GM18868 (cell line): ENCODE measurements around the gene KATNIP.
"Not testable (repeated sequence)": the region's sequence is repeated elsewhere in the genome, so short reads cannot be mapped to it uniquely, and the experiment has no call there.

Experiments
- ATAC-seq: cut with Tn5 transposase; IDR thresholded peaks from one replicate; pipeline ENCODE4 v1.9.1; 2021; ENCODE audit warnings: mild to moderate bottlenecking, moderate library complexity; ENCODE audit not compliant: unreplicated experiment

KATNIP gene

GRCh38 chr16:27534256-27534655, 15.7 kb upstream of the KATNIP start:
- no peak for ATAC-seq

DNA sequence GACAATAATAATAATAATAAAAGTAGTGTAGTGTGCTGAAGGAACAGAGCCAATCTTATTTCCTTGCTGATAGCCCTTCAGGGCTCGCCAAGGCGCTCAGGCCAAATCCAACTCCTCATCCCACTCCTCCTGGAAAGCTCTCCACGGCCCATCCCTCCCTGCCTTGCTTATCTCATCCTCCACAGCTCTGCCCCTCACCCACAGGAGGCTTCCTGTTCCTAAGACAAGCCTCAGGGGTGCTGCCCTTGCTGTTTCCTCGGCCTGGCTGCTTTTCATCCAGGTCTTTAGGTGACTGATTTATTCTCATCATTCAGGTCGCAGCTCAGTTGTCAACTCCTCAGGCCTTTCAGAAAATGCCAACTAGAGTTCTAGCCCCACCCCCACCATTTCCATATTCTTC, 11.4 kb upstream of the KATNIP start:
- no peak for ATAC-seq

- no peak for ATAC-seq
Observed at GRCh38 chr16:27539120-27539519, 10.8 kb upstream of the KATNIP start.

DNA sequence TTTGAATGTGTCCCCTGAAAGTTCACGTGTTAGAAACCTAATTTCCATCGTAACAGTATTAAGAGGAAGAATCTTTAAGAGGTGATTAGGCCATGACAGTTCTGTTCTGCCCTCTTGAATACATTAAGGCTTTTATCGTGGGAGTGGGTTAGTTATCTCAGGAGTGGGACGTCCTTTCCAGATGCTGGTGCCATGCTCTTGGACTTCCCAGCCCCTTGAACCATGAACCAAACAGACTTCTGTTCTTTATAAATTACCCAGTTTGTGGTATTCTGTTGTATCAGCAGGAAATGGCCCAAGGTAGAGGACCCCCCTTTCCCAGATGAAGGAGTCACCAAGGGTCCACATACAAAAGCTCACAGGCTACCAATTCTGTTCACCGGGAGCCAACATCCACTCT, 10.3 kb upstream of the KATNIP start:
- no peak for ATAC-seq

- ATAC-seq, result no peak
Observed at GRCh38 chr16:27543801-27544200, 6.1 kb upstream of the KATNIP start.

DNA sequence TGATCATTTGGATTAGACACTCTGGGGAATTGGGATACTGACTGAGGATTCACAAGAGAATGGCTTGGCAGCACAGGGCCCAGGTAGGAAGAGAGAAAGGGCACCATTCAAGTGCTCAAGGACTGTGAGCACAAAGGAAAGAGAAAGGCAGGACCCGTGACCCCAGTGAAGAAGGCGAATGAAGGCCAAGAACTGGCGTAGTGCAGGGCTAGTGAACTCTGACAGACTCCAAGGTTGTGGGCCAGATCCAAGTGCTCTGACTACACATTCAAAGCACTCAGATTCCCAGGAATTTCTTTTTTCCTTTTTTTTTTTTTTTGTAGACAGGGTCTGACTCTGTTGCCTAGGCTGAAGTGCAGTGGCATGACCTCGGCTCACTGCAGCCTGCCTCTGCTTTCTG, 5.3 kb upstream of the KATNIP start:
- ATAC-seq, result no peak

- ATAC-seq, result no peak
Observed at GRCh38 chr16:27547134-27547533, 2.8 kb upstream of the KATNIP start.

GRCh38 chr16:27547851-27548250, 2.1 kb upstream of the KATNIP start:
- no peak for ATAC-seq

DNA sequence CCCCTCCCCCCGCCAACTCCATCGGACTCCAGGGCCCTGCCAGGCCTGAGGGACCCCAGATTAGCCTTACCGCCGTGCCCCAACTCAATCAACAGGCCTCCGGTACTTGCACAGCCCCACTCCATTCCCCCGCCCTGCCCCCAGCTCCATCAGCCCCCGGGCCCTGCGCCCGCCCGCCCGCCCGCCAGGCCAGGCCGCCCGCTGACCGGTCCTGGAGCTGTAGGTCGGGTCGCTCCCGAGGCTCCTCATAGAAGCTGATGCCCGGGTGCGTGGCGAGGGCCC, 539 bp upstream of the KATNIP start:
- ATAC-seq, result peak; percentile 24

DNA sequence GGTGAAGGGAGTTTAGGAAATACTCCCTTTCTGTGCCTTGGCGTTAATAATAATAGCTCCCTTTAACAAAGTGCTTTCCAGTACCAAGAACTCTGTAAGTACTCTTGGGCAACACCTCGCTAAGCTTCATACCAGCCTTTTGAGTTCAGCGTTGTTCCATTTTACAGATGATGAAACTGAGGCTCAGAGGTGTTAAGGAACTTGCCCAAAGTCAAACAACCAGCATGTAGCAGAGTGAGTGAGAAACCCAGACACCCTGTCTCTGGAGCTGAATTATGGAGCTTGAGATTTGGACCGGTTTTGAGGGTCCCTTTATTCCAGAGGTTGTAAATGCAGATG, 607 bp downstream of the KATNIP start:
- no peak for ATAC-seq

DNA sequence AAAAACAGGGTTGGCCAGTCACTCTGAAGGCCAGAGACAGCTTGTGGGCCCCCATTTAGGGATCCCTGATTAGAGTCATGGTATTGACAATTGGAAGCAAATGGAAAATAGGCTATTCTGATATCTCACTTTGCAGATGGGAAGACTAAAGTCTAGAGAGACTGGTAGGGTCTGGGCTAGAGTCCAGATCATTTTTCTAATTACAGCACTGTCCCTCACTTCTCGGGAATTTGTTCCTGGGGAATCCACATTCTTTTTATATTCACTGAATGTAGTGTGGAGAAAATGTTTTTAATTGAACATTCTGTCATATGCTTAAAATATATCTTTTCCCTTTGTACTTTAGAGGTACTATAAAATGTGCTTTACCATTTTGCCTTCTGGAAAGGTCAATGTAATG, 1.1 kb downstream of the KATNIP start:
- ATAC-seq, result no peak

DNA sequence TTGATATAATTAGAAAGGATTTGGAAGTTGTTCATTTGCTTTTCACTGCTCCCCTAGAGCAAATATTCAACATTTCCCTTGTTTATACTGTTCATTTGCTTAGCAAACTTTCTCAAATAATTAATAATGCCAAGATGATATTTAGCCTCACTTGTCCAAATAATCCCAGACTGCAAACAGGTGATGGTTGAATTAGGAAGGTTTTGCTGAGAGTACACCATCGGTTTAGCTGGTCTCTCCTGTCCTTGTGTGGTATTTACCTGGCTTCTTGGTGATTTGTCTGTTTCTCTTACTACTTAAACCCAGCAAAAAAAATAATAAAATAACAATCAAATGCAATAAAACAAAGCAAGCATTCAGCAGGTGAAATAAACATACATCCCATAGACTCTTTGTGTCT, 6.5 kb downstream of the KATNIP start:
- no peak for ATAC-seq

GRCh38 chr16:27558434-27558833, 8.5 kb downstream of the KATNIP start:
- no peak for ATAC-seq

DNA sequence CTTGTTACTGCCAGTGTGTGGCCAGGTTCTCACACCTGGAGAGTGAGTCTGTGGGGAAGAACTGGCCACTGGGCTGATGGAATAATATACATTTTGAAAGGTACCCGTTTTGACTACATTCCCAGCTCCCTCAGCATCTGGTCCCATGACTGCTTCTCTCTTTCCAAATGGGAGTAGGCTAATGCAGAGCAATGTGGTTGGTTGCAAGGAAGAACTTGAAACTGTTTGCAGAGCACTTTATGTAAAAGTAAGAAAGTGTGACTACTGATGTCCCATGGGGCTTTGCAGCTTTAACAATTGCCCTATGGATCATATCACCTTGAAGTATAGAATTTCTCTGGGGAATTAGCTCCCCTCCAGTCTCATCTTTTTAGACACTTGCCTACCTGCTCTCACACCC, 9.0 kb downstream of the KATNIP start:
- ATAC-seq, result no peak

DNA sequence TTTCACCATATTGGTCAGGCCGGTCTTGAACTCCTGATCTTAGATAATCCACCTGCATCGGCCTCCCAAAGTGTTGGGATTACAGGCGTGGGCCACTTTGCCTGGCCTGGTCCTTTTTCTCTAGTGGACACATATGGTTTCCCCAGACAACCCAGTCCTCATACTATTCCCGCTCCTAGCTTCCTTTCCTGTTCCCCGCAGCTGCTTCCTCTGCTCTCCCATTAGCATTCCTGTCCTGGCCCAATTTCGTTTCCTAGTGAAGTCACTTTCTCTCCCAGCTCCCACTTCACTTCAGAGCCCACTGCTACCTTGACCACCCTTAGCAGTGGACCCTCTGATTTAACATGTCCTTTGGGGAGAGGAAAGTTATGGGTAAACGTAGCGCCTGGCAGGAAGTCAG, 11.3 kb downstream of the KATNIP start:
- ATAC-seq, result no peak

GRCh38 chr16:27564224-27564623, 14.3 kb downstream of the KATNIP start:
- no peak for ATAC-seq

DNA sequence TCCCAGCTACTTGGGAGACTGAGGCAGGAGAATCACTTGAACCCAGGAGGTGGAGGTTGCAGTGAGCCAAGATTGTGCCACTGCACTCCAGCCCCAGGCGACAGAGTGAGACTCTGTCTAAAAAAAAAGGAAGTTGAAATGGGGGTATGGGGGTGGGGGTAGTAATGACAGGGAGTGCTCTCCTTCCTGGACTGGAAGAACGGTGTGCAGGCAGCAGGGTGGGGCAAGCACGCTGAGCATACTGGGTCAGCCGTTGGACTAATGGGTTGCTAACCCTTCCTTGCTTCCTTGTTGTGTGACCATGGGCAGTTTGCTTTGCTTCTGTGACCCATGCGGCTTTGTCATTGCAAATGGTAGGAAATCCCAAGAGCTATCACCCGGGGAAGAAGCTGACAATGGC, 16.5 kb downstream of the KATNIP start:
- no peak for ATAC-seq

DNA sequence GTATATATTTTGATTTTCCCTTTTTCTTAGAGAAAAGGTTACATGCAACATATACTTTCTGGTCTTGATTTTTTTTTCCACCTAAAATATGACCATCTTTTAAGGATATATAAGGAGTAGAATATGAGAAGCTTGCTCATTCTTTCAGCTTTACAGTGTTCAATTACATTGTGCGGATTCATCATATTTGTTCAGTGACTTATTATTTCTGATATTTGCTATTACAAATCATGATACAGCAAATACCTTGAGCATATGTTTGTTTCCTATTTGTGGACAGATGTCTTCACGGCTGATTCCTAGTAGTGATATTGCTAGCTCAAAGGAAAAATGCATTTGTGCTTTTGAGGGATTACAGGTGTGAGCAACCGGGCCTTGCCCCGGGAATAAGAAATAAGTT, 18.1 kb downstream of the KATNIP start:
- no peak for ATAC-seq

- ATAC-seq, result not testable (repeated sequence)
Observed at GRCh38 chr16:27570986-27571385, 21.0 kb downstream of the KATNIP start.

DNA sequence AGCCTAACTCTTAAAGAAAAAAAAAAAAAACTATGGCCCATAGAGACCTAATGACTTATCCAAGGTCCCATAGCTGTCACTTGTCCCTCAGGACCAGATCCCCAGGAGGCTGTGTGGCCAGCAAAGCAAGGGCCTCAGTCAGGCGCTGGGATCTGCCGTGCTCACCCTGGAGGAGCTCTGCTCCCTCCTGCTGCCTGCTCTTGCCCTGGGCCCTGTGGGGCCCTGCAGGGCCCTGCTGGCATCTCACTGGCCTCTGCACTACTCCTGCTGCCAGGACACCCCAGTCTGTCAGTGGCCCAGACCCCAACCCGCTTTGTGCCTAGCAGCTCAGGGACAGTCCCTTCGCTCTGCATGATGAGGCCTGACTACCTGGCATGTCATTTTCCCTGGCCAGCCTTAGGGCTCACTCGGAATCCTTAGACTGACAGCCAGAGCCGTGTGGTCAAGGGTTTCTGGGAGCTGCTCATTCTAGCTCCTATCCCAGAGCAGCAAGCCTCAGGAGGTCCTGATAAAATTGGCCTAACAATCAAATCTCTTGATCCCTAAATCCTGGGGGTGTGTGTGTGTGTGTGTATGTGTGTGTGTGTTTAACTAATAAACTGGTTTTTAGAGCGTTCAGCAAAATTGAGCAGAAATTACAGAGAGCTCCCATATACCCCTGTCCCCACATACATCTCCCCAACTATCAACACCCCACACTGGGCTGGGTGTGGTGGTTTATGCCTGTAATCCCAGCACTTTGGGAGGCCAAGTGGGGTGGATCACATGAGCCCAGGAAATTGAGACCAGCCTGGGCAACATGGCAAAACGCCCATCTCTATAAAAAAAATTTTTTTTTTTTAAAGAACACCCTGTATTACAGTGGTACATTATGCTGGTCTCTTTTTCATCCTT, 21.7 kb downstream of the KATNIP start:
- ATAC-seq, result no peak

GRCh38 chr16:27572711-27573110, 22.8 kb downstream of the KATNIP start:
- ATAC-seq, result no peak

GRCh38 chr16:27576729-27577128, 26.8 kb downstream of the KATNIP start:
- ATAC-seq, result no peak
